Stomach (tissue), 9 donors: ENCODE results near the gene ARID3B. TPM values are rescaled to one million over a fixed set of nuclear protein-coding genes. Genes with fewer than 3 reads are reported as not detected.
"Not testable (repeated sequence)": the region's sequence is repeated elsewhere in the genome, so short reads cannot be mapped to it uniquely, and the experiment has no call there.

Experiments
- DNase-seq, 2 donors: peaks; one replicate each; pipeline versions ENCODE4 v3.0.0 to v3.0.0-alpha.2; 2013 to 2019
- H3K27ac ChIP-seq, 5 donors: fragments of 200-600 bp in 4 of 5; sonication (generic) in 4 of 5; one replicate each; pipeline ENCODE4 v1.5.1; 2013 to 2019; ENCODE audit warnings: mild to moderate bottlenecking in 1 of 5, moderate library complexity in 1 of 5
- H3K27me3 ChIP-seq, 3 donors: fragments of 200-600 bp; sonication (generic); one replicate each; pipeline ENCODE4 v1.5.1; 2017 to 2019; ENCODE audit warnings: mixed run types in 1 of 3
- H3K36me3 ChIP-seq, 4 donors: fragments of 200-600 bp; sonication (generic); 1 replicate in 3 of 4; 2 replicates in 1 of 4; pipeline ENCODE4 v1.5.1; 2016 to 2019
- H3K4me1 ChIP-seq, 4 donors: fragments of 200-600 bp; sonication (generic); one replicate each; pipeline ENCODE4 v1.5.1; 2016 to 2019
- H3K4me3 ChIP-seq, 4 donors: fragments of 200-600 bp; sonication (generic) in 3 of 4; one replicate each; pipeline ENCODE4 v1.5.1; 2016 to 2019; ENCODE audit warnings: mild to moderate bottlenecking in 1 of 4
- H3K9me3 ChIP-seq, 4 donors: fragments of 200-600 bp; sonication (generic); one replicate each; pipeline ENCODE4 v1.5.1; 2016 to 2019
- EP300 ChIP-seq: sonication (generic); formaldehyde crosslinking; IDR thresholded peaks from one replicate; pipeline ENCODE4 v1.6.1; 2017; ENCODE audit warnings: antibody characterized with exemption
- POLR2A ChIP-seq, 4 donors: fragments of 450-650 bp; IDR thresholded peaks; one replicate each; pipeline ENCODE4 v1.6.1; 2016; ENCODE audit warnings: antibody characterized with exemption in 4 of 4, control low read depth in 2 of 4, mild to moderate bottlenecking in 1 of 4, moderate library complexity in 1 of 4
- POLR2AphosphoS5 ChIP-seq, 3 donors: sonication (generic); formaldehyde crosslinking; IDR thresholded peaks; one replicate each; pipeline ENCODE4 v1.6.1; 2016; ENCODE audit warnings: antibody characterized with exemption in 3 of 3
- whole genome bisulfite sequencing, 5 donors: extraction: QIAGEN DNeasy Blood & Tissue Kit in 3 of 5; methylation state at CpG; one replicate each; pipeline versions ENCODE4 v1.1.5 to v1.1.7; 2013 to 2018; 5-methylcytosine and 5-hydroxymethylcytosine counted together
- intact Hi-C: fragments of 100-400 bp; cut with DNase I; formaldehyde crosslinking; loops from one replicate; pipeline ENCODE4 v1.15.1; 2023; ENCODE audit warnings: low total_unique reads
- polyA plus RNA-seq, 3 donors: library from polyadenylated mRNA; stranded (reverse); fragments of 200-250 nt; gene quantifications; one replicate each; pipeline ENCODE4 v1.2.3, GENCODE V29; 2013
- total RNA-seq, 5 donors: library from RNA; depleted of rRNA; stranded (reverse); fragments of >200 nt; gene quantifications; one replicate each; pipeline versions ENCODE4 v1.1.0 to v1.2.3, GENCODE V29; 2014 to 2016
- TF ChIP-seq, protein P1 (sequence below), 7 experiments: fragments of 450-650 bp in 4 of 7; fragments of 200-600 bp in 3 of 7; sonication (generic) in 3 of 7; IDR thresholded peaks; one replicate each; pipeline ENCODE4 v1.5.1; 2016 to 2019; ENCODE audit warnings: antibody characterized with exemption in 7 of 7, control low read depth in 2 of 7, mild to moderate bottlenecking in 1 of 7
- donor health status: healthy with polysubstance abuse.
- donor health status: Bipolar disorder and iron deficiency.
- donor health status: healthy.

The ARID3B gene
- total and polyA plus RNA-seq, 8 donors = 2.2 to 25.2 (median 5.1) TPM

DNA sequence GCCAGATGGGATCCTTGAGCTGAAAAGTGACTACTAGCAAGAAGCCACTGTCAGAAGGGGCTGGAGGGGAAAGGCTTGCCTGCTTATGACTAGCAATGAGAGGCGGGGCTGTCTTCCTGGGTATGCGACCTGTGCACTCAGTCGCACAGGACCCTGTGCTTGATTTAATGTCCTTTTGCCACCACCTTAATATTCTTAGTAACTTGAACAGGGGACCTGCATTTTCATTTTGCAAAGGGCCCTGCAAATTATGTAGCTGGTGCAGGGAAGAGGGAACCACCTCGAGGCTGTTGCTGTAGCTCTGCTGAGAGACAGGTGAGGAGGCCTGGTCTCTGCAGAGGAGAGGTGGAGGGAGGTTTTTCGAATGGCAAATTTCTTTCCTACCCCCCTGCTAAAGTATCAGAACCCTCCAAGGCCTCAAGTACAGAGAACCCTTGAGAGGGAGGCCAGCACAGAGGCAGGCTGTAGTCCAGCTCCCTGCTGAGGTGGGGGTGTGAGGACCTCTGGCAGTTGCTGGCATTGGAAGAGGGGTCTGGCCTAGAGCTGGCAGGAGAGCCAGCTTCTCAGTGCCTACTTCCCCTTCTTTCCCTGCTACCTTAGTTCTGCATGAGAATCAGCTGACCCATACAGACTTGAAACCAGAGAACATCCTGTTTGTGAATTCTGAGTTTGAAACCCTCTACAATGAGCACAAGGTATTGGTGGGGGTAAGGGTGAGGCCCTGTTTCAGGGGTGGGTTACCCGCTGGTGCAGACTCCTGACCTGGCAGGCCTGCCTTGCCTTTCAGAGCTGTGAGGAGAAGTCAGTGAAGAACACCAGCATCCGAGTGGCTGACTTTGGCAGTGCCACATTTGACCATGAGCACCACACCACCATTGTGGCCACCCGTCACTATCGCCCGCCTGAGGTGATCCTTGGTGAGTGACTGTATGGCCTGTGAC, 86.0 kb downstream of the ARID3B start:
- Histone ChIP-seq H3K9me3 (no peaks in the 10 kb centered on the region), H3K27me3 (no peaks in the 10 kb centered on the region), H3K27ac (no peak overlapping the region), H3K4me1 (peaks cover 0 to 13% (median 4%) of the 10 kb centered on the region in 4 donors), H3K4me3 (no peak overlapping the region), H3K36me3 (peaks cover 91 to 100% (median 99%) of the 10 kb centered on the region in 4 donors)
- TF ChIP-seq, protein P1, sequence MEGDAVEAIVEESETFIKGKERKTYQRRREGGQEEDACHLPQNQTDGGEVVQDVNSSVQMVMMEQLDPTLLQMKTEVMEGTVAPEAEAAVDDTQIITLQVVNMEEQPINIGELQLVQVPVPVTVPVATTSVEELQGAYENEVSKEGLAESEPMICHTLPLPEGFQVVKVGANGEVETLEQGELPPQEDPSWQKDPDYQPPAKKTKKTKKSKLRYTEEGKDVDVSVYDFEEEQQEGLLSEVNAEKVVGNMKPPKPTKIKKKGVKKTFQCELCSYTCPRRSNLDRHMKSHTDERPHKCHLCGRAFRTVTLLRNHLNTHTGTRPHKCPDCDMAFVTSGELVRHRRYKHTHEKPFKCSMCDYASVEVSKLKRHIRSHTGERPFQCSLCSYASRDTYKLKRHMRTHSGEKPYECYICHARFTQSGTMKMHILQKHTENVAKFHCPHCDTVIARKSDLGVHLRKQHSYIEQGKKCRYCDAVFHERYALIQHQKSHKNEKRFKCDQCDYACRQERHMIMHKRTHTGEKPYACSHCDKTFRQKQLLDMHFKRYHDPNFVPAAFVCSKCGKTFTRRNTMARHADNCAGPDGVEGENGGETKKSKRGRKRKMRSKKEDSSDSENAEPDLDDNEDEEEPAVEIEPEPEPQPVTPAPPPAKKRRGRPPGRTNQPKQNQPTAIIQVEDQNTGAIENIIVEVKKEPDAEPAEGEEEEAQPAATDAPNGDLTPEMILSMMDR (IDR thresholded peaks at IDR 0.05) = no peak
- TF ChIP-seq POLR2A (IDR thresholded peaks at IDR 0.05) = no peak
- TF ChIP-seq EP300 = no peak
- TF ChIP-seq POLR2AphosphoS5 (IDR thresholded peaks at IDR 0.05) = no peak
- 73 to 89% (median 83%) methylated on average over 6 to 10 of the region's 10 CpGs for WGBS, 5 donors
- intact Hi-C loops = loop anchor here (5.0 kb wide), 1 partner anchor 135 kb away; no protein-coding TSS in a partner anchor
- DNase-seq = no peak

DNA sequence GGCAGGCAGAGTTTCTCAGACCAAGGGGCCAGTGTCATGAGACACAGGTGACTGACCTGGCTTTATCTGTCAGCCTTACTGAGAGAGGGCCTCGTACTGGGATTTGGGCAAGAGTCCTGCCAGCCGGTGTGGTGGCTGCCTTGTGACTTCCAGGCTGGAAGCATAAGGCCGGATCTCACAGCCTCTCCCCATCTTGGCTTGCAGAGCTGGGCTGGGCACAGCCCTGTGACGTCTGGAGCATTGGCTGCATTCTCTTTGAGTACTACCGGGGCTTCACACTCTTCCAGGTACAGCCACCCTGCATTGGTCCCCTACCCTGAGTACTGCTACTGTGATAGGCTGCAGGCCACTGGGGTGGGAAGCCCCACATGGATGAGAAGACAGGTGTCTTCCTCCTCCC, 86.7 kb downstream of the ARID3B start:
- H3K36me3 ChIP-seq = peaks cover 83 to 100% (median 99%) of the 10 kb centered on the region in 4 donors
- H3K4me3 ChIP-seq = no peak overlapping the region
- 40 to 82% (median 75%) methylated on average over 1 to 5 of the region's 5 CpGs for WGBS, 5 donors
- no peak for DNase-seq
- H3K27ac ChIP-seq = no peak overlapping the region
- H3K27me3 ChIP-seq = no peaks in the 10 kb centered on the region
- intact Hi-C loops = loop anchor here (5.0 kb wide), 1 partner anchor 135 kb away; no protein-coding TSS in a partner anchor
- H3K4me1 ChIP-seq = peaks cover 0 to 10% (median 4%) of the 10 kb centered on the region in 4 donors
- TF ChIP-seq, protein P1 (IDR thresholded peaks at IDR 0.05) = no peak
- TF ChIP-seq EP300 = no peak
- no peak for TF ChIP-seq POLR2A (IDR thresholded peaks at IDR 0.05)
- no peak for TF ChIP-seq POLR2AphosphoS5 (IDR thresholded peaks at IDR 0.05)
- H3K9me3 ChIP-seq = no peaks in the 10 kb centered on the region

DNA sequence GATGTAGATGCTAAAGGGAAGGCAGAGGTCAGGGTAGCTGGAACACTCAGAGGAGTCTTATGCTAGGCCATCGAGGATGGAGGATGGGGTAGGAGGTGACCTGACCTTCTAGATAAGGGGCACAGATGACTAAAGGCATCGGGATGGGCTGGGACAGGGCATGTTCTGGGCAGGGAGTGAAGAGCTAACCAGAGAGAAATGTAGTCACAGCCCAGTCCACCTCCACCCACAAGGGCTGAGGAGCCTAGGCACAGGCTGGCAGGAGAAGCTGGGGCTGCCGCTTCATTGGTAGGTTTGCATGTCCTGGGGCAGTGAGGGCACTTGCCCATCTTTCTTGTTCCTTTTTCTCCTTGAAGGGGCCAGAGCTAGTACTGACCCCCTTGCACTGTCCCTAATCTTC, 87.2 kb downstream of the ARID3B start:
- H3K36me3 ChIP-seq = peaks cover 79 to 100% (median 99%) of the 10 kb centered on the region in 4 donors
- WGBS, 5 donors = 52 to 68% (median 63%) methylated on average over 3 of the region's 3 CpGs
- no peak overlapping the region for H3K27ac ChIP-seq
- H3K4me3 ChIP-seq = no peak overlapping the region
- no peak for DNase-seq
- TF ChIP-seq EP300 (no peak), POLR2A (IDR thresholded peaks at IDR 0.05) (no peak), POLR2AphosphoS5 (IDR thresholded peaks at IDR 0.05) (no peak)
- TF ChIP-seq, protein P1 (IDR thresholded peaks at IDR 0.05) = no peak
- H3K9me3 ChIP-seq = no peaks in the 10 kb centered on the region
- no peaks in the 10 kb centered on the region for H3K27me3 ChIP-seq
- intact Hi-C loops = loop anchor here (5.0 kb wide), 1 partner anchor 134 kb away; no protein-coding TSS in a partner anchor
- H3K4me1 ChIP-seq = peaks cover 0 to 10% (median 4%) of the 10 kb centered on the region in 4 donors

- no peak overlapping the region for H3K27ac ChIP-seq
- intact Hi-C loops = loop anchor here (5.0 kb wide), 1 partner anchor 133 kb away; no protein-coding TSS in a partner anchor
- WGBS, 5 donors = 48 to 66% (median 60%) methylated on average over 5 of the region's 5 CpGs
- peaks cover 0 to 4% (median 1%) of the 10 kb centered on the region in 4 donors for H3K4me1 ChIP-seq
- peaks cover 73 to 100% (median 99%) of the 10 kb centered on the region in 4 donors for H3K36me3 ChIP-seq
- no peaks in the 10 kb centered on the region for H3K9me3 ChIP-seq
- DNase-seq = no peak
- no peak overlapping the region for H3K4me3 ChIP-seq
- no peak for TF ChIP-seq POLR2A (IDR thresholded peaks at IDR 0.05)
- no peak for TF ChIP-seq POLR2AphosphoS5 (IDR thresholded peaks at IDR 0.05)
- TF ChIP-seq EP300 = no peak
- TF ChIP-seq, protein P1 (IDR thresholded peaks at IDR 0.05) = no peak
- no peaks in the 10 kb centered on the region for H3K27me3 ChIP-seq
These were observed 87.9 kb downstream of the ARID3B start for GRCh38 chr15:74628949-74629348.

DNA sequence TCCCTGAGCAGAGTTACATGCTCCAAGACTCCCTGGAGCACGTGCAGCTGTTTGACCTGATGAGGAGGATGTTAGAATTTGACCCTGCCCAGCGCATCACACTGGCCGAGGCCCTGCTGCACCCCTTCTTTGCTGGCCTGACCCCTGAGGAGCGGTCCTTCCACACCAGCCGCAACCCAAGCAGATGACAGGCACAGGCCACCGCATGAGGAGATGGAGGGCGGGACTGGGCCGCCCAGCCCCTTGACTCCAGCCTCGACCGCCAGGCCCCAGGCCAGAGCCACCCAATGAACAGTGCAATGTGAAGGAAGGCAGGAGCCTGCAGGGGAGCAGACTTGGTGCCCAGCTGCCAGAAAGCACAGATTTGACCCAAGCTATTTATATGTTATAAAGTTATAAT, 88.7 kb downstream of the ARID3B start:
- not testable (repeated sequence) for H3K27me3 ChIP-seq, H3K4me1 ChIP-seq, H3K9me3 ChIP-seq, DNase-seq, H3K4me3 ChIP-seq, H3K27ac ChIP-seq
- intact Hi-C loops = loop anchor here (5.0 to 10.0 kb wide), 2 partner anchors 133 to 255 kb away; no protein-coding TSS in a partner anchor
- WGBS, 5 donors = 71 to 91% (median 80%) methylated on average over 6 to 10 of the region's 10 CpGs
- peaks cover 71 to 100% (median 99%) of the 10 kb centered on the region in 4 donors for H3K36me3 ChIP-seq
